Smooth muscle cell (in vitro differentiated cells): Measurements from ENCODE around the gene RBM19. TPM values are rescaled to one million over a fixed set of nuclear protein-coding genes. Genes with fewer than 3 reads are reported as not detected.
A peak's percentile ranks its signal among the peaks of the same experiment; 100 is the strongest.

ENCODE experiments used
- DNase-seq: peaks from one replicate; lab custom pipeline; 2025; ENCODE audit not compliant: unreplicated experiment; lab: John Stamatoyannopoulos, UW
- H2AFZ ChIP-seq: fragments of 200-600 bp; sonication (generic); 2 replicates; pipeline ENCODE4 v1.6.0; 2016; ENCODE audit warnings: antibody characterized with exemption, low read depth, mild to moderate bottlenecking
- H3F3A ChIP-seq: fragments of 200-600 bp; sonication (generic); 2 replicates; pipeline ENCODE4 v1.6.0; 2017; ENCODE audit warnings: antibody characterized with exemption, low read depth
- H3K27ac ChIP-seq: fragments of 200-600 bp; sonication (generic); 2 replicates; pipeline ENCODE4 v1.5.1; 2016; ENCODE audit warnings: low read depth, mild to moderate bottlenecking
- H3K27me3 ChIP-seq: fragments of 200-600 bp; sonication (generic); 2 replicates; pipeline ENCODE4 v1.6.1; 2016; ENCODE audit warnings: low read depth, mild to moderate bottlenecking
- H3K36me3 ChIP-seq: fragments of 200-600 bp; sonication (generic); 2 replicates; pipeline ENCODE4 v1.5.1; 2016; ENCODE audit warnings: low read depth
- H3K4me1 ChIP-seq: fragments of 200-600 bp; sonication (generic); 2 replicates; pipeline ENCODE4 v1.5.1; 2016; ENCODE audit warnings: low read depth
- H3K4me2 ChIP-seq: fragments of 200-600 bp; sonication (generic); 2 replicates; pipeline ENCODE4 v1.6.0; 2016; ENCODE audit warnings: mild to moderate bottlenecking
- H3K4me3 ChIP-seq: fragments of 200-600 bp; sonication (generic); 2 replicates; pipeline ENCODE4 v1.5.1; 2016; ENCODE audit warnings: mild to moderate bottlenecking
- H3K79me2 ChIP-seq: fragments of 200-600 bp; sonication (generic); 2 replicates; pipeline ENCODE4 v1.6.0; 2016; ENCODE audit warnings: low read depth, mild to moderate bottlenecking
- H3K9ac ChIP-seq: fragments of 200-600 bp; sonication (generic); 2 replicates; pipeline ENCODE4 v1.6.0; 2016; ENCODE audit warnings: low read depth
- H3K9me3 ChIP-seq: fragments of 200-600 bp; sonication (generic); replicated peaks from 2 replicates; pipeline ENCODE4 v1.5.1; 2016; ENCODE audit warnings: low read depth
- H4K20me1 ChIP-seq: fragments of 200-600 bp; sonication (generic); 2 replicates; pipeline ENCODE4 v1.6.0; 2016; ENCODE audit warnings: low read depth
- WGBS: methylation state at CpG from one replicate; pipeline ENCODE4 v1.1.7; 2016; ENCODE audit warnings: low lambda C conversion rate; 5-methylcytosine and 5-hydroxymethylcytosine counted together
- polyA plus RNA-seq: library from polyadenylated mRNA; unstranded; fragments of >200 nt; fragmentation: Nextera tagmentation; extraction: Ambion mirVana; gene quantifications from 2 replicates; pipeline ENCODE4 v1.2.1, GENCODE V29; 2016
- total RNA-seq: library from RNA; depleted of rRNA; stranded (reverse); fragments of >200 nt; gene quantifications from 2 replicates; pipeline ENCODE4 v1.2.3, GENCODE V29; 2014
- TF ChIP-seq, protein P1 (sequence below): fragments of 200-600 bp; sonication (generic); IDR thresholded peaks from 2 replicates; pipeline ENCODE4 v1.5.1; 2017; ENCODE audit warnings: borderline replicate concordance, mild to moderate bottlenecking, antibody characterized with exemption; ENCODE audit not compliant: insufficient read depth, poor library complexity, severe bottlenecking

RBM19 gene
- total and polyA plus RNA-seq, 2 experiments from 2014 or later: 12.8 to 15.9 TPM

DNA sequence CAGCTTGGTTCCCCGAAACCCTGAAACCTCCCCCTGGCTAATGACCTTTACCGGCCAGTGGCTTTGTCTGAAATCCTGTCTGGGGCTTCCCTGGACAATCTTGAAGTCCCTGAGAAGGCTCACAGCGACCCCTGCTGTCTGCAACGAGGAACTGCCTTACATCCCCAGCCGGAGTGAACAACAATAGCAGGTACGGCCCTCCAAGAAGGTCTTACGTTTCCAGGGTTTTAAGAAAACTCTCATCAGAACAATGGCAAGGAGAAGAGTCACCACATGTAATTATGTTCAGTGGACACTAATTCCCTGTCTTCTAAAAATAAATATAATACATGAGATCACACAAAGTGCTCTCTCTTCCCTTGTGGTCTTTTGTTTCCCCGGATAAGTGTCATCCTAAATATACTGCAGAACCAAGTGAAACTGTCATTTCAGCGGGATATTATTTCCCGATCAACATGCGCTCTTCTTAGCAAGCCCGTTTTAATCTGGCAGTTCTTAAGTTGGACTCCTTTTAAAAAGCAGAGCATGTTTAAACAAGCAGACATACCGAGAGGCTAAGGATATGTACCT, 53.3 kb downstream of the RBM19 start:
- H3K27ac ChIP-seq: no peak overlapping the region
- WGBS: 52% methylated on average over 13 of the region's 13 CpGs
- H3K4me2 ChIP-seq: no peak overlapping the region
- H3K9ac ChIP-seq: no peak overlapping the region
- H2AFZ ChIP-seq: no peak overlapping the region
- TF ChIP-seq, protein P1, sequence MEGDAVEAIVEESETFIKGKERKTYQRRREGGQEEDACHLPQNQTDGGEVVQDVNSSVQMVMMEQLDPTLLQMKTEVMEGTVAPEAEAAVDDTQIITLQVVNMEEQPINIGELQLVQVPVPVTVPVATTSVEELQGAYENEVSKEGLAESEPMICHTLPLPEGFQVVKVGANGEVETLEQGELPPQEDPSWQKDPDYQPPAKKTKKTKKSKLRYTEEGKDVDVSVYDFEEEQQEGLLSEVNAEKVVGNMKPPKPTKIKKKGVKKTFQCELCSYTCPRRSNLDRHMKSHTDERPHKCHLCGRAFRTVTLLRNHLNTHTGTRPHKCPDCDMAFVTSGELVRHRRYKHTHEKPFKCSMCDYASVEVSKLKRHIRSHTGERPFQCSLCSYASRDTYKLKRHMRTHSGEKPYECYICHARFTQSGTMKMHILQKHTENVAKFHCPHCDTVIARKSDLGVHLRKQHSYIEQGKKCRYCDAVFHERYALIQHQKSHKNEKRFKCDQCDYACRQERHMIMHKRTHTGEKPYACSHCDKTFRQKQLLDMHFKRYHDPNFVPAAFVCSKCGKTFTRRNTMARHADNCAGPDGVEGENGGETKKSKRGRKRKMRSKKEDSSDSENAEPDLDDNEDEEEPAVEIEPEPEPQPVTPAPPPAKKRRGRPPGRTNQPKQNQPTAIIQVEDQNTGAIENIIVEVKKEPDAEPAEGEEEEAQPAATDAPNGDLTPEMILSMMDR: peak; percentile 94
- H3K27me3 ChIP-seq: no peaks in the 10 kb centered on the region
- H4K20me1 ChIP-seq: no peaks in the 10 kb centered on the region
- H3K9me3 ChIP-seq: no peaks in the 10 kb centered on the region
- no peaks in the 10 kb centered on the region for H3K36me3 ChIP-seq
- peak; percentile 30 for DNase-seq
- no peaks in the 10 kb centered on the region for H3K79me2 ChIP-seq
- no peak overlapping the region for H3K4me3 ChIP-seq
- H3K4me1 ChIP-seq: no peaks in the 10 kb centered on the region
- H3F3A ChIP-seq: no peaks in the 10 kb centered on the region

DNA sequence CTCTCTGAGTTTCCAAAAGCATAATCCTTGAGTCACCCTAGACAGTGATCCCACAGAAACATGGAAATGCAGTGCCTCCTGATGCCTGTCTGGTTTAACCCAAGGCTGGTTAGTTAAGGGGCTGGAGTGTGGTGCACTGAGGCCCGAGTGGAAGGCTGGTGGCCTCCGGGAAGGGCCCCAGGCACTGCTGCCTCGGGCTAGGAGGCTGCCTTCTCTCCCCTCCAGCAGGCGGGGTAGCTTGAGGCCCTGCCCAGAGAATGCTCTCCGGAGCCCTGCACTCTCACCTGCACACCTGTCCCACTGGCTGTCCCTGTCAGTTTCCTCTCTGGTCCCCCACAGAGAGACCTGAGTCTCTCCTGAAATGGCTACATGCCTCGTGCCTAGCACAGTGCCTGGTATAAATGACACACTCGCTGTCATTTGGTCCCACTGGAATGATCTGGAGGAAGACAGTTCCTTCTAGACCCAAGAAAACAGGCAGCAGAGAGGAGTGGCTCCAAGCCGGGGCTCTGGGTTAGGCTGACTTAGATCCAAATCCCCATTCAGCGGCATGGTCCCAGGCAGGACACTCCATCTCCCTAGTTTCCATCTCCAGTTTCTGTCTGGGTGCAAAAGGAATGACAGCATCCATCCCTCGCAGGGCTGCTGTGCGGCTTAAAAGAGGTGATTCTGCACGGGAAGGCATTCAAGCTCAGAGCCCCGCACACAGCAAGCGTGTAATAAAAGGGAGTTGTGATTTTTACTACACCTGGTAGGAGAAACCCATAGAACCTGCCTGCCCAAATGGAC, 54.0 kb downstream of the RBM19 start:
- Histone ChIP-seq H3K27me3 (no peaks in the 10 kb centered on the region), H2AFZ (no peak overlapping the region), H3K9ac (no peak overlapping the region), H4K20me1 (no peaks in the 10 kb centered on the region), H3K9me3 (no peaks in the 10 kb centered on the region), H3F3A (no peaks in the 10 kb centered on the region), H3K36me3 (no peaks in the 10 kb centered on the region), H3K4me3 (no peak overlapping the region), H3K27ac (no peak overlapping the region), H3K4me2 (no peak overlapping the region), H3K79me2 (no peaks in the 10 kb centered on the region), H3K4me1 (no peaks in the 10 kb centered on the region)
- DNase-seq: no peak
- WGBS: 95% methylated on average over 14 of the region's 14 CpGs
- TF ChIP-seq, protein P1: no peak

- no peaks in the 10 kb centered on the region for H3F3A ChIP-seq
- WGBS: 93% methylated on average over 6 of the region's 6 CpGs
- no peak overlapping the region for H2AFZ ChIP-seq
- H3K27ac ChIP-seq: no peak overlapping the region
- no peaks in the 10 kb centered on the region for H3K4me1 ChIP-seq
- no peaks in the 10 kb centered on the region for H3K27me3 ChIP-seq
- no peaks in the 10 kb centered on the region for H4K20me1 ChIP-seq
- peaks cover 4% of the 10 kb centered on the region for H3K36me3 ChIP-seq
- DNase-seq: no peak
- no peaks in the 10 kb centered on the region for H3K9me3 ChIP-seq
- H3K9ac ChIP-seq: no peak overlapping the region
- no peak overlapping the region for H3K4me3 ChIP-seq
- H3K4me2 ChIP-seq: no peak overlapping the region
- TF ChIP-seq, protein P1: no peak
- H3K79me2 ChIP-seq: no peaks in the 10 kb centered on the region
Measured at GRCh38 chr12:113910751-113911272, 55.3 kb downstream of the RBM19 start.
